HL-60 (cell line): Measurements from ENCODE around the gene SPEM2.

Experiments used
- CTCF ChIP-seq: IDR thresholded peaks from one replicate; pipeline ENCODE4 v1.5.1; 2011; ENCODE audit warnings: low read length, control low read depth, inconsistent platforms; ENCODE audit not compliant: insufficient read depth
- GABPA ChIP-seq: IDR thresholded peaks from 2 replicates; pipeline ENCODE4 v1.6.1; 2012; ENCODE audit warnings: low read depth

DNA sequence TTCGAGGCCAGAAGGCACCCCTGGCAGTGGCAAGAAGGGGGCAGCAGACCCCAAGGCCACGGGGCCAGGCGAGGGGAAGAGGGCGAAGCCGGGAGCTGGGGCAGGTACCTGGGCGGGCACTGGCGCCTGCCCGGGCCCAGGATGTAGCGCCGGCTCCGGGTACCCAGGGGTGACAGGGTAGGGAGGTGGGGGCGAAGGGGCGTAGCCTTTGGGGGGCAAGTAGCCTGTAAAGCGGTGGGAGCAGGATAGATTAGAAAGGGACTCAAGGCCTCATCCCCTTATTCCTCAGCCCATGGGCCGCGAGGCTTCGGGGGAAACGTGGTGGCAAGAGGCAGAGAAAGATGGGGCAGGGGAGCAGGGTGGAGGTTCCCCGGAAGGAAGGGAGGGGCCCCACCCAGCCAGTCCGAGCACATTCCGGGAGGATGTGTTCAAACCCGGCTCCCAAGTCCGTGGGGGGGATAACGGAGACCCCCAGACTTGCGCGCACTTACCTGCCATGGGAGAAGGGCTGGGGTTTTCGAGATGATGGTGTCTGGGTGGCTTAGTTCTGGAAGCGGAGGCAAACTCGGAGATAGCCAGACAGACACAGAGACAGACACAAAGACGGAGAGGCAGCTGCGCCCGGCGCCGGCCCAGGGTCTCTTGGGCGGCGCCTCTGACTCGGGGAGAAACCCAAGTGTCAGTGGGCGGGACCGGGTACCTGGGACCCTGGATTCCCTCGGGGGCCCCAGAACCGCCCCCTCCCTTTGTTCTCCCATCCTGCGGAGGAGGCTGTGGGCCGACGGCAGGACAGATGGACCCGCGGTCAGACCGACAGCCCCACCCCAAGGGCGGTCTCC is 31.6 kb upstream of the SPEM2 start:
- no peak for TF ChIP-seq CTCF
- no peak for TF ChIP-seq GABPA
